ENCODE measurements around the gene BCR. TPM values are rescaled to one million over a fixed set of nuclear protein-coding genes. Genes with fewer than 3 reads are reported as not detected.

The BCR gene
- total RNA-seq, 2 donors from 2014 or later = 27.0 to 41.3 TPM

DNA sequence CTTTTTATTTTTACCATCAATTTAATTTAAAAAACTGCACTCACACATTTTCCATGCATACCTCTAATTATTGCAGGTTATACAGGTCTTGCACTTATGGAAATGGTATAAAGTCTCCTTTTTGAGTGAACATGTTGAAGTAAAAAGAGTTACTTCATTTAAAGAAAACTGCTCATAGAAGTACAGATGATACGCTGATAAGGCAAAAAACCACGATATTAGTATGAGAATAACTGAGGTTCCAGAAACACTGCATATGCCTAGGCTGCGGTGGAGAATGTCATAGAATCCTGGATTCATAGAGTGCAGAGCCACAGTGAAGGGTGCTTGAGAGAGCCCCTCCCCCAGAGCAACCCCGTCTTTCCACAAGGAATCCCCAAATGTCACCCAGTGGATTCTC, 175.8 kb downstream of the BCR start:
- TF ChIP-seq, protein P1, sequence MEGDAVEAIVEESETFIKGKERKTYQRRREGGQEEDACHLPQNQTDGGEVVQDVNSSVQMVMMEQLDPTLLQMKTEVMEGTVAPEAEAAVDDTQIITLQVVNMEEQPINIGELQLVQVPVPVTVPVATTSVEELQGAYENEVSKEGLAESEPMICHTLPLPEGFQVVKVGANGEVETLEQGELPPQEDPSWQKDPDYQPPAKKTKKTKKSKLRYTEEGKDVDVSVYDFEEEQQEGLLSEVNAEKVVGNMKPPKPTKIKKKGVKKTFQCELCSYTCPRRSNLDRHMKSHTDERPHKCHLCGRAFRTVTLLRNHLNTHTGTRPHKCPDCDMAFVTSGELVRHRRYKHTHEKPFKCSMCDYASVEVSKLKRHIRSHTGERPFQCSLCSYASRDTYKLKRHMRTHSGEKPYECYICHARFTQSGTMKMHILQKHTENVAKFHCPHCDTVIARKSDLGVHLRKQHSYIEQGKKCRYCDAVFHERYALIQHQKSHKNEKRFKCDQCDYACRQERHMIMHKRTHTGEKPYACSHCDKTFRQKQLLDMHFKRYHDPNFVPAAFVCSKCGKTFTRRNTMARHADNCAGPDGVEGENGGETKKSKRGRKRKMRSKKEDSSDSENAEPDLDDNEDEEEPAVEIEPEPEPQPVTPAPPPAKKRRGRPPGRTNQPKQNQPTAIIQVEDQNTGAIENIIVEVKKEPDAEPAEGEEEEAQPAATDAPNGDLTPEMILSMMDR (IDR thresholded peaks at IDR 0.05) = no peak
- Histone ChIP-seq H3K4me3 (no peak overlapping the region), H3K4me1 (no peaks in the 10 kb centered on the region), H3K36me3 (no peaks in the 10 kb centered on the region), H3K27ac (no peak overlapping the region), H3K27me3 (no peaks in the 10 kb centered on the region), H3K9me3 (no peaks in the 10 kb centered on the region)
- DNase-seq (ENCODE audit: low spot score) = no peak

DNA sequence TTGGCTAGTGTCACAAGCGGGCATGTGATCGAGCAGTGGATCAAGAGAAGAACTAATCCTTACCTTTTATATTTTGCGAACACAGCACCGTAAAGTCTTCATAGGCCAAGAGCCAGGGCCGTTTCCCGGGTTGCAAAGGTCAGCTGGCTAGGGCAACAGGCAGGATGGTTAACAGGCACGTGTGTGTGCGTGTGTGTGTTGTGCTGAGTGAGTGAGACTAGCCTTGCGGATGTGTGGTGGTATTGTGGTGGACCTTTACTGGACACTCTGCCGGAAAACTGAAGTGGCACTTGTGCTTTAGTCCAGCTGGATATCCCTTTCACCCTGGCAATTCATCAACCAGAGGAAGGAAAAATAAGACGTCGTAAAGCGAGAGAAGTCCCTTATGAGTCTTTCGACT, 176.7 kb downstream of the BCR start:
- no peak for DNase-seq (ENCODE audit: low spot score)
- Histone ChIP-seq H3K4me3 (no peak overlapping the region), H3K27me3 (no peaks in the 10 kb centered on the region), H3K27ac (no peak overlapping the region), H3K4me1 (no peaks in the 10 kb centered on the region), H3K9me3 (no peaks in the 10 kb centered on the region), H3K36me3 (no peaks in the 10 kb centered on the region)
- TF ChIP-seq, protein P1 (IDR thresholded peaks at IDR 0.05) = no peak

DNA sequence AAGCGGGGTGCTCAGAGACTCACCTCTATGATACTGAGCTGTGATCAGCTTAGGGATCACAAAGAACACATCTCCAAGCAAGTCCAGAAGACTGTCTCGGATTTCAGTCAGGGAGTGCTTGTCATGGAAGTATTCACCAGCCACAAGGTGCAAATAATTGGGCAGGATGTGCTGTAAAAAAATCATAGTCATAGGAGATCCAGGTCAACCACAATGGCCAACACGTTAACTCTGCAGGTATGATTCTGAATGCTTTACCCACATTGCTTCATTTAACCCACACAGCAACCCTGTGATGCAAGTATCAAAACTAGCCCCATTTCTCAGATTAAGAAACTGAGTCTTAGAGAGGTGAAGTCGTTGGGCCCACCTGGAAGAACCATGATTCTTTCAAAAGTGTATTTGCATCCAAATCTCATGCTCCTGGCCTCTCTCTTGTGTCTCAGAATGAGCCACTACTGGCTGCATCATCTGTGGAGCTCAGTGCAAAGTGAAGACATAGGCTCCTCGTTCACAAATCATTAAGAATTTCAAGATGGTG, 179.3 kb downstream of the BCR start:
- Histone ChIP-seq H3K27me3 (no peaks in the 10 kb centered on the region), H3K36me3 (no peaks in the 10 kb centered on the region)
- DNase-seq (ENCODE audit: low spot score) = no peak

DNA sequence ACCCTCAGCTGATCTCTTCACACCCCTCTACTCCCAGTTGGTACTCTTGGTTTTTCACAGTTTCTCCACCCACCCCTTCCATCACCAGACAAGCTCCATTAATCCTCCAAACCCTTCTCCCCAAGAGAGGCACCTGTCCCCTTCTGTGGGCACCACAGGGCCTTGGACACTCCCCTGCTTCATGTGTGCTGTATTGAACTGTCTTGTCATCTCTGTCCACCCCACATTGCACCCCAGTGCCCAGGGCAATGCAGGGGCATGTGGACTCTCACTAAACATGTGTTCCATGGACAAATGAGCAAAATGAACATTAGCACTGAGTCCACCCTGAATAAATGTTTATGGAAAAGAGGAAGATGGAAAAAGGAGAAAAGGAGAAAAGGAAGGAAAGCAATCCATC, 181.4 kb downstream of the BCR start:
- no peaks in the 10 kb centered on the region for H3K9me3 ChIP-seq
- no peak for DNase-seq (ENCODE audit: low spot score)
- H3K27me3 ChIP-seq = no peaks in the 10 kb centered on the region
- no peaks in the 10 kb centered on the region for H3K36me3 ChIP-seq
- H3K4me3 ChIP-seq = no peak overlapping the region
- H3K27ac ChIP-seq = no peak overlapping the region
- no peaks in the 10 kb centered on the region for H3K4me1 ChIP-seq
- TF ChIP-seq, protein P1 (IDR thresholded peaks at IDR 0.05) = no peak

More for the DNA sequence above, 179.3 kb downstream of the BCR start:
- no peak overlapping the region for H3K27ac ChIP-seq
- no peak overlapping the region for H3K4me3 ChIP-seq
- no peaks in the 10 kb centered on the region for H3K9me3 ChIP-seq
- no peaks in the 10 kb centered on the region for H3K4me1 ChIP-seq
- TF ChIP-seq, protein P1 (IDR thresholded peaks at IDR 0.05) = no peak

DNA sequence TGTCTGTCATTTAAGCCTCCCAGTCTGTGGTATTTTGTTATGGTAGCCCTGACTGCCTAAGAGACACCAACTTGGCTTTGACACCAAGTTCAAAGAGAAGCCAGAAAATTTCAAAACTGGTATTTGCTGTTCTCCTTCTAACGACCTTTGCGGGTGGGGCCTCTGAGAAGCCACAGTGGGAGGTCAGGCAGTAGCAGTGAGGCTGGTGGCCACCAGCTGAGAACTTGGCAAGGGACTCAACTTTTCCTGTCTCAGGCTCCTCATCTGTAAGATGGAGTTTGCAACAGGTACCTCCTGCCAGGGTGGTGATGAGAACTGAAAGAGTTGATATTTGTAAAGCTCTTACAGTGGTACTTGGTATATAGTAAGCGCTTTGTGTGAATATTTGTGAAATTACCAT, 183.4 kb downstream of the BCR start:
- H3K4me3 ChIP-seq = no peak overlapping the region
- DNase-seq (ENCODE audit: low spot score) = no peak
- no peaks in the 10 kb centered on the region for H3K4me1 ChIP-seq
- TF ChIP-seq, protein P1 (IDR thresholded peaks at IDR 0.05) = no peak
- H3K36me3 ChIP-seq = no peaks in the 10 kb centered on the region
- no peaks in the 10 kb centered on the region for H3K27me3 ChIP-seq
- H3K9me3 ChIP-seq = no peaks in the 10 kb centered on the region
- H3K27ac ChIP-seq = no peak overlapping the region

DNA sequence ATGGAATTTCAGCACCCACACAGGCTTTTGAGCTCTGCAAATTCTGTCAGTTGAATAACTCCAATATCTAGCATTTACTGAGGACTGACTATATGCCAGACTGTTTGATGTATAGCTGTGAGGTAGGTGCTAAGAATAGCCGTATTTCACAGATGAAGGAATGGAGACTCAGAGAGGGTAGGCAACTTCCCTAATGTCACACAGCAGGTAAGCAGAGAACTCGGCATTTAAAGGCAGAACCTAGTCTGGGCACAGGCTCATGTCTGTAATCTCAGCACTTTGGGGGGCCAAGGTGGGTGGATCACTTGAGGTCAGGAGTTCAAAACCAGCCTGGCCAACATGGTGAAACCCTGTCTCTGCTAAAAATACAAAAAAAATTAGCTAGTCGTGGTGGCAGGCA, 184.1 kb downstream of the BCR start:
- H3K4me1 ChIP-seq = no peaks in the 10 kb centered on the region
- no peaks in the 10 kb centered on the region for H3K27me3 ChIP-seq
- H3K4me3 ChIP-seq = no peak overlapping the region
- no peak for DNase-seq (ENCODE audit: low spot score)
- no peaks in the 10 kb centered on the region for H3K9me3 ChIP-seq
- TF ChIP-seq, protein P1 (IDR thresholded peaks at IDR 0.05) = no peak
- no peak overlapping the region for H3K27ac ChIP-seq
- no peaks in the 10 kb centered on the region for H3K36me3 ChIP-seq

Measured in right atrium auricular region (tissue), 2 donors.